ENCODE data around the gene SERPINB6. TPM values are rescaled to one million over a fixed set of nuclear protein-coding genes. Genes with fewer than 3 reads are reported as not detected.

SERPINB6 gene
- total RNA-seq, 1 experiment from 2014 or later: 39.0 TPM

DNA sequence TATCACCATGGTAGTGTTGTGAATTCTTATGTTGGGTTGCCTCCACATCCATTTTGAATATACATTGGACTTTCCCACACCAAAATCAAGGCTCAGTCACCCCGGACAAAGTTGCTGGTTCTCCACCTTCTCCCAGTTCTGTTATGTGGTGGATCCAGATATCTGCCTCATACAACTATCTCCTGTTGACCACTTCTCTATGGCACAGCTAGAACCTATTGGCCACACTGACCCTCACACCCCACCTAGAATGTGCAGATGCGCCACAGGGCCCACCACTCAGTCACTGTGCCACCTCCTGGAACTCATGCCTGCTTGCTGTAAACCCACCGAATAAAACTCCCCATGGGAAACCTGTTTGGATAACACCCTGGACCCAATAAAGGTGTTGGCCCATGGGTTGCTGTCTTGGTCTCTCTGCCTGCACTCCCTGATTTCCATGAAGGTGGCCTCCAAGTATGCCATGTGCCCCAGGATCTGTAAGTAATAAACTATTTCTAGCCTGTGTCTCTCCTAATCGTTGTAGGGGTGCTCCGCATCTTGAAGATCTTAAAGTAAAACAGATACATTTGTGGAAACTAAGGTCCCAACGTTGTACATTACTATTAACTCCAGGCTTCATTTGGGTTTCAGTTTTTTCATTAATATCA is 21.1 kb upstream of the SERPINB6 start:
- TF ChIP-seq, protein P1, sequence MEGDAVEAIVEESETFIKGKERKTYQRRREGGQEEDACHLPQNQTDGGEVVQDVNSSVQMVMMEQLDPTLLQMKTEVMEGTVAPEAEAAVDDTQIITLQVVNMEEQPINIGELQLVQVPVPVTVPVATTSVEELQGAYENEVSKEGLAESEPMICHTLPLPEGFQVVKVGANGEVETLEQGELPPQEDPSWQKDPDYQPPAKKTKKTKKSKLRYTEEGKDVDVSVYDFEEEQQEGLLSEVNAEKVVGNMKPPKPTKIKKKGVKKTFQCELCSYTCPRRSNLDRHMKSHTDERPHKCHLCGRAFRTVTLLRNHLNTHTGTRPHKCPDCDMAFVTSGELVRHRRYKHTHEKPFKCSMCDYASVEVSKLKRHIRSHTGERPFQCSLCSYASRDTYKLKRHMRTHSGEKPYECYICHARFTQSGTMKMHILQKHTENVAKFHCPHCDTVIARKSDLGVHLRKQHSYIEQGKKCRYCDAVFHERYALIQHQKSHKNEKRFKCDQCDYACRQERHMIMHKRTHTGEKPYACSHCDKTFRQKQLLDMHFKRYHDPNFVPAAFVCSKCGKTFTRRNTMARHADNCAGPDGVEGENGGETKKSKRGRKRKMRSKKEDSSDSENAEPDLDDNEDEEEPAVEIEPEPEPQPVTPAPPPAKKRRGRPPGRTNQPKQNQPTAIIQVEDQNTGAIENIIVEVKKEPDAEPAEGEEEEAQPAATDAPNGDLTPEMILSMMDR (conservative IDR thresholded peaks at IDR 0.05): no peak
- H2BK12ac ChIP-seq (ENCODE audit: insufficient read length, low read depth, low read length): peak overlapping the region; percentile 15
- no peak overlapping the region for H4K8ac ChIP-seq (replicated peaks; ENCODE audit: insufficient read length, low read depth, low read length)
- no peak overlapping the region for H2BK15ac ChIP-seq (ENCODE audit: low read depth, low read length)
- no peak overlapping the region for H3K9ac ChIP-seq (ENCODE audit: extremely low read depth, insufficient read length, low read length)
- Mint-ChIP-seq H3K4me1 (peaks cover 30 to 32% of the 10 kb centered on the region in 2 experiments), H3K36me3 (ENCODE audit: insufficient read depth in 1 of 3, low read depth in 3 of 3) (peaks cover 0 to 5% (median 0%) of the 10 kb centered on the region in 3 experiments; a peak in 2 of 7 replicates), H3K27me3 (ENCODE audit: low read depth) (no peaks in the 10 kb centered on the region), H3K27ac (no peak overlapping the region), H3K9me3 (no peaks in the 10 kb centered on the region; a peak in 1 of 5 replicates), H3K4me3 (no peak overlapping the region)
- H3K27ac ChIP-seq (ENCODE audit: insufficient read length, low read depth, low read length): no peak overlapping the region
- H3K27me3 ChIP-seq (ENCODE audit: insufficient read depth, low read length): no peaks in the 10 kb centered on the region
- no peak overlapping the region for H2BK120ac ChIP-seq (ENCODE audit: low read depth, low read length, poor library complexity, severe bottlenecking)
- H3K4ac ChIP-seq (ENCODE audit: low read depth, low read length): no peak overlapping the region
- H3K9me3 ChIP-seq (ENCODE audit: control insufficient read depth, low read depth, low read length): no peaks in the 10 kb centered on the region
- no peak overlapping the region for H3K14ac ChIP-seq (ENCODE audit: insufficient read depth, low read length)
- no peaks in the 10 kb centered on the region for H3K79me1 ChIP-seq (ENCODE audit: insufficient read depth, low read depth, low read length, poor library complexity, severe bottlenecking)
- H2BK5ac ChIP-seq (ENCODE audit: insufficient read length, low read length): no peak overlapping the region
- H3K56ac ChIP-seq (ENCODE audit: insufficient read length, low read depth, low read length): no peak overlapping the region
- no peak overlapping the region for H4K5ac ChIP-seq (ENCODE audit: insufficient read length, low read depth, low read length)
- no peak overlapping the region for H3T11ph ChIP-seq (ENCODE audit: low read length)
- H3K18ac ChIP-seq (ENCODE audit: insufficient read length, low read depth, low read length): no peak overlapping the region
- H3K23ac ChIP-seq (ENCODE audit: insufficient read length, low read depth, low read length): no peak overlapping the region
- H4K91ac ChIP-seq (ENCODE audit: insufficient read length, low read depth, low read length): no peak overlapping the region
- H4K20me1 ChIP-seq (ENCODE audit: control insufficient read depth, insufficient read depth, insufficient read length): no peaks in the 10 kb centered on the region
- H3K23me2 ChIP-seq (ENCODE audit: insufficient read length, low read depth, low read length, poor library complexity, severe bottlenecking): peaks cover 13% of the 10 kb centered on the region
- no peaks in the 10 kb centered on the region for H3K79me2 ChIP-seq (ENCODE audit: insufficient read depth, low read length)
- no CpG with 5 or more reads among the region's 6 CpGs for WGBS (ENCODE audit: extremely low coverage, insufficient read length, low lambda C conversion rate)
- no peak overlapping the region for H2AFZ ChIP-seq (ENCODE audit: low read length)
- peak overlapping the region; percentile 69 for H2AK5ac ChIP-seq (ENCODE audit: insufficient read length, low read length)
- H3K4me1 ChIP-seq (ENCODE audit: insufficient read depth, low read length): peaks cover 4% of the 10 kb centered on the region; the same call in 1 of the 2 replicates
- H3K4me2 ChIP-seq (ENCODE audit: insufficient read depth, insufficient read length, low read length): no peak overlapping the region
- DNase-seq: no peak
- no peak overlapping the region for H2BK20ac ChIP-seq (ENCODE audit: low read depth, low read length, poor library complexity, severe bottlenecking)

All from H9 (cell line).